Smooth muscle cell (in vitro differentiated cells): Measurements from ENCODE around the gene PLEKHG4B. TPM values are rescaled to one million over a fixed set of nuclear protein-coding genes. Genes with fewer than 3 reads are reported as not detected.
"Not testable (repeated sequence)": the region's sequence is repeated elsewhere in the genome, so short reads cannot be mapped to it uniquely, and the experiment has no call there.

Experiments used
- DNase-seq: peaks from one replicate; lab custom pipeline; 2025; ENCODE audit not compliant: unreplicated experiment; lab: John Stamatoyannopoulos, UW
- H2AFZ ChIP-seq: fragments of 200-600 bp; sonication (generic); 2 replicates; pipeline ENCODE4 v1.6.0; 2016; ENCODE audit warnings: antibody characterized with exemption, low read depth, mild to moderate bottlenecking
- H3F3A ChIP-seq: fragments of 200-600 bp; sonication (generic); 2 replicates; pipeline ENCODE4 v1.6.0; 2017; ENCODE audit warnings: antibody characterized with exemption, low read depth
- H3K27ac ChIP-seq: fragments of 200-600 bp; sonication (generic); 2 replicates; pipeline ENCODE4 v1.5.1; 2016; ENCODE audit warnings: low read depth, mild to moderate bottlenecking
- H3K27me3 ChIP-seq: fragments of 200-600 bp; sonication (generic); 2 replicates; pipeline ENCODE4 v1.6.1; 2016; ENCODE audit warnings: low read depth, mild to moderate bottlenecking
- H3K36me3 ChIP-seq: fragments of 200-600 bp; sonication (generic); 2 replicates; pipeline ENCODE4 v1.5.1; 2016; ENCODE audit warnings: low read depth
- H3K4me1 ChIP-seq: fragments of 200-600 bp; sonication (generic); 2 replicates; pipeline ENCODE4 v1.5.1; 2016; ENCODE audit warnings: low read depth
- H3K4me2 ChIP-seq: fragments of 200-600 bp; sonication (generic); 2 replicates; pipeline ENCODE4 v1.6.0; 2016; ENCODE audit warnings: mild to moderate bottlenecking
- H3K4me3 ChIP-seq: fragments of 200-600 bp; sonication (generic); 2 replicates; pipeline ENCODE4 v1.5.1; 2016; ENCODE audit warnings: mild to moderate bottlenecking
- H3K79me2 ChIP-seq: fragments of 200-600 bp; sonication (generic); 2 replicates; pipeline ENCODE4 v1.6.0; 2016; ENCODE audit warnings: low read depth, mild to moderate bottlenecking
- H3K9ac ChIP-seq: fragments of 200-600 bp; sonication (generic); 2 replicates; pipeline ENCODE4 v1.6.0; 2016; ENCODE audit warnings: low read depth
- H3K9me3 ChIP-seq: fragments of 200-600 bp; sonication (generic); replicated peaks from 2 replicates; pipeline ENCODE4 v1.5.1; 2016; ENCODE audit warnings: low read depth
- H4K20me1 ChIP-seq: fragments of 200-600 bp; sonication (generic); 2 replicates; pipeline ENCODE4 v1.6.0; 2016; ENCODE audit warnings: low read depth
- CTCF ChIP-seq: fragments of 200-600 bp; sonication (generic); IDR thresholded peaks from 2 replicates; pipeline ENCODE4 v1.5.1; 2017; ENCODE audit warnings: borderline replicate concordance, mild to moderate bottlenecking, antibody characterized with exemption; ENCODE audit not compliant: insufficient read depth, poor library complexity, severe bottlenecking
- WGBS: methylation state at CpG from one replicate; pipeline ENCODE4 v1.1.7; 2016; ENCODE audit warnings: low lambda C conversion rate; 5-methylcytosine and 5-hydroxymethylcytosine counted together
- polyA plus RNA-seq: library from polyadenylated mRNA; unstranded; fragments of >200 nt; fragmentation: Nextera tagmentation; extraction: Ambion mirVana; gene quantifications from 2 replicates; pipeline ENCODE4 v1.2.1, GENCODE V29; 2016
- total RNA-seq: library from RNA; depleted of rRNA; stranded (reverse); fragments of >200 nt; gene quantifications from 2 replicates; pipeline ENCODE4 v1.2.3, GENCODE V29; 2014

The PLEKHG4B gene
- total and polyA plus RNA-seq, 2 experiments from 2014 or later, result 6.3 to 12.1 TPM

DNA sequence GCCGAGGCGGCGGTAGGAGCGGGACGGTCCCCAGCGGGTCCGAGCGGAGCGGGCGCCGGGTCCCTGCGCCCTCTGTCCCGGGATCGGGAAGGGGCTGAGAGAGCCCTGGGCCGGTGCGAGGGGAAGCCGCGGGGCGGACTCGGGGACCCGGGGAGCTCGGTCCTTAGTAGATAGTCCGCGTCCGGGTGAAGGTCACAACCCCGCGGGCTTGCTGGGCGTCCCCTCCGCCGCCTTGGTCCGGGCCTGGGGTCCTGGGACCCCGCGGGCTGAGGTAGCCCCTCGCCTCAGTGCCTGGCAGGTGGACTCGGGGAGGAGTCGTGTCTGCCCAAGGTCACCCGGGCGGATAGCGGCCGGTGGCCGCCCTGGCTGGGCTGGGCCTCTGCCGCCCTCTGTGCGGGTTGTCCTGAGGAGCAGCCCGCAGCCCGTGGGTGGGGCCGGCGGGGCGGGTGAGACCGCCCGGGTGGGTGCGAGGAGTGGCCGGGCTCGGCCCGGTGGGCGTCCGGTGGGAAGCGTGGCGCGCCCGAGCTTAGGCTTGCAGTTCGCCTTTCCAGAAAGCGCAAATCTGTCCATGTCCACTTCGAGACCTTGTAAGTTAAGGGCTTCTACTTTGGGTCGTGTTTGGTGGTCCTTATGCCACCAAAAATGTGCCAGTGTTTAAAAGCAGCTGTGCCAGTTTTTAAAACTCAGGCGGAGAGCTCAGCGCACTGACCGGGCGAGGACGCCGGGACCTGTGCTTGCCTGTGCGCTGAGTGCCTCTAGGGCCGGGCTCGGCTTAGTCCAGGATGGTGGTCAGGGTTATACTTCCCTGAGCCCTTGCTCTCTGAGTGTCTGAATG, 126.7 kb downstream of the PLEKHG4B start:
- peak overlapping the region; percentile 97 for H3K4me2 ChIP-seq
- H4K20me1 ChIP-seq, result peaks cover 76% of the 10 kb centered on the region
- H3K27ac ChIP-seq, result no peak overlapping the region
- H3F3A ChIP-seq, result no peaks in the 10 kb centered on the region
- H3K9me3 ChIP-seq, result no peaks in the 10 kb centered on the region
- no peaks in the 10 kb centered on the region for H3K36me3 ChIP-seq
- peak overlapping the region; percentile 99 for H3K4me3 ChIP-seq
- H3K4me1 ChIP-seq, result peaks cover 16% of the 10 kb centered on the region
- peaks cover 76% of the 10 kb centered on the region for H3K79me2 ChIP-seq
- under 1% methylated on average over 57 of the region's 73 CpGs for WGBS
- TF ChIP-seq CTCF, result no peak
- no peak for DNase-seq
- H3K27me3 ChIP-seq, result no peaks in the 10 kb centered on the region
- peak overlapping the region; percentile 15 for H2AFZ ChIP-seq
- H3K9ac ChIP-seq, result peak overlapping the region; percentile 89

DNA sequence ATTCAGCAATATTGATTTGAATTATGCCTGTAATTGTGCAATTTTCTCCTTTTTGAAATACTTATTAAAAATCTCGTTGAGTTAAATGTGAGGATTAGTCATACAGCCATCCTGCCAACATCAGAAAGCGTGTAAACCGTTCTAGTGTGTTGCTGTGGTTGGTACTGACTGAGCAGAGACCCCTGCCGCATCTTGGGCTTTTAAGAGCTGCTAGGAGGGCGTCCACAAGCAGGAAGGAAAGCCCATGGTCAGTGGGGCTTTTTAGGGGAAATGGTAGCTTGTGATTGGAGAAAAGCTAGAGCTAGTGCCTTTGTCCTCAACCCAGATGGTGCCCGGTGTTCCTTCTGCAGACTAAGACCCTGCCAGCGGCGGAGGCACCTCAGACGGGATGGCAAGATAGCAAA, 127.5 kb downstream of the PLEKHG4B start:
- Histone ChIP-seq H3F3A (no peaks in the 10 kb centered on the region), H3K9me3 (no peaks in the 10 kb centered on the region), H3K36me3 (no peaks in the 10 kb centered on the region), H3K27me3 (no peaks in the 10 kb centered on the region), H3K4me3 (peak overlapping the region; percentile 99), H2AFZ (no peak overlapping the region), H3K9ac (peak overlapping the region; percentile 89), H4K20me1 (peaks cover 76% of the 10 kb centered on the region), H3K4me2 (peak overlapping the region; percentile 97), H3K4me1 (peaks cover 16% of the 10 kb centered on the region), H3K79me2 (peaks cover 72% of the 10 kb centered on the region), H3K27ac (no peak overlapping the region)
- no peak for DNase-seq
- TF ChIP-seq CTCF, result no peak
- 37% methylated on average over 9 of the region's 9 CpGs for WGBS

GRCh38 chr5:219991-220390, 128.0 kb downstream of the PLEKHG4B start:
- no peak for DNase-seq
- H3K36me3 ChIP-seq, result no peaks in the 10 kb centered on the region
- no peak overlapping the region for H3K9ac ChIP-seq
- TF ChIP-seq CTCF, result no peak
- H4K20me1 ChIP-seq, result peaks cover 76% of the 10 kb centered on the region
- peak overlapping the region; percentile 97 for H3K4me2 ChIP-seq
- H3K27me3 ChIP-seq, result no peaks in the 10 kb centered on the region
- H3K4me3 ChIP-seq, result peak overlapping the region; percentile 99
- 74% methylated on average over 4 of the region's 4 CpGs for WGBS
- no peak overlapping the region for H3K27ac ChIP-seq
- H2AFZ ChIP-seq, result no peak overlapping the region
- H3K79me2 ChIP-seq, result peaks cover 69% of the 10 kb centered on the region
- no peaks in the 10 kb centered on the region for H3K9me3 ChIP-seq
- H3F3A ChIP-seq, result no peaks in the 10 kb centered on the region
- H3K4me1 ChIP-seq, result peaks cover 16% of the 10 kb centered on the region

DNA sequence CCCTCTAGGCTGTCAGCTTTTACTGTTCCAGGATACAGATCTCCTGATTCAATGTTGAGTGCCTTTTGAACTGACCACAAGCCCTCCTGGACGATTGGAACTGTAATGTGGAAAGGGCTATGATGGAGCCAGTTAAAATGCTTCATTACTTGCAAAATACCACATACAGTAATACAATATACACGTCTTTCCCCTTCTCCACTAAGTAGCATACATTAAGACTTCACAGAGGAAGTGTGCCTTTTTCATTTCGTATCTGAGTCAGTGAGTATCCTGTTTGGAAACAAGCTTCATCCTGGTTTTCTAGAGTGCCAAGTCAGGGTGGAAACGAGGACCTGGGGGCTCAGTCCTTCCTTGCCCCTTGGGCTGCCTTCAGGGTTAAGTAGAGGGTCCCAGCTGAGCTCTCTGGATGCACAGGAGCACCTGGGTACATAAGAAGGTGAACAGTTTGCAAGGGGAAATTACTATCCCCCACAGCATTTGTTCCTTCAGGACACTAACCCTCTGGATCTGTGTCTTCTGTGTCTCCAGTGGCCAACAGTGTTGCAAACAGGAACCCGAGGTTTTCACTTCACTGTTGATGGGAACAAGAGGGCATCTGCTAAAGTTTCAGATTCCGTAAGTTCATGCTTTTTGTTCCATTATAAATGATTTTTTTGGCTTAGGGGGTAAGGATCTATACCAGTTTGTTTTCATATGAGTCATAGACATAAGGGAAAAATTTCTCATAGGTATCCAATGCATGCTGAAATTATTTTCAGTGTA, 131.2 kb downstream of the PLEKHG4B start:
- Histone ChIP-seq H3K79me2 (peaks cover 58% of the 10 kb centered on the region), H4K20me1 (peaks cover 67% of the 10 kb centered on the region), H3K4me1 (peaks cover 12% of the 10 kb centered on the region)
- not testable (repeated sequence) for H3K4me3 ChIP-seq, H3K9ac ChIP-seq, H3K36me3 ChIP-seq, H3K4me2 ChIP-seq, H2AFZ ChIP-seq, H3F3A ChIP-seq, H3K27ac ChIP-seq, H3K27me3 ChIP-seq, H3K9me3 ChIP-seq, DNase-seq
- 86% methylated on average over 6 of the region's 6 CpGs for WGBS
